AG09319 (cell line): ENCODE results near the gene SGSM1.

Experiments
- DNase-seq: peaks from one replicate; pipeline ENCODE4 v3.0.0-alpha.2; 2010; ENCODE audit warnings: low read depth; ENCODE audit errors: extremely low read depth
- TF ChIP-seq, protein P1 (sequence below): IDR thresholded peaks from 2 replicates; pipeline ENCODE4 v1.5.1; 2011; ENCODE audit warnings: low read depth, mild to moderate bottlenecking, inconsistent platforms, low read length, moderate library complexity

The SGSM1 gene

DNA sequence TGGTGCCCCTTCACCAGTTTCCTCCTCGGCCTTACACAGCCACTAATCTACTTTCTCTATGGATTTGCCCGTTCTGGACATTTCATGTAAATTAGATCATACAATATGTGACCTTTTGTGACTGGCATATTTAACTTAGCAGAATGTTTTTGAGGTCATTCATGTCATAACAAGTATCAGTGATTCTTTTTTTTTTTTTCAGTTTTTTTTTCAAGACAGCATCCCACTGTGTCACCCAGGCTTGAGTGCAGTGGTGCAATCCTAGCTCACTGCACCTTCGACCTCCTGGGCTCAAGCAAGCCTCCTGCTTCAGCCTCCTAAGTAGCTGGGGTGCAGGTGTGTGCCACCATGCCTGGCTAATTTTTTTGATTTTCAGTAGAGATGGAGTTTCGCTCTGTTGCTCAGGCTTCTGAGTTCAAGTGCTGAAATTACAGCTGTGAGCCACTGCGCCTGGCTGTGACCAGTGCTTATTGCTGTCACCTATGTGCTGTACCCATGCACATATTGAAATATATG is 169.2 kb downstream of the SGSM1 start:
- TF ChIP-seq, protein P1, sequence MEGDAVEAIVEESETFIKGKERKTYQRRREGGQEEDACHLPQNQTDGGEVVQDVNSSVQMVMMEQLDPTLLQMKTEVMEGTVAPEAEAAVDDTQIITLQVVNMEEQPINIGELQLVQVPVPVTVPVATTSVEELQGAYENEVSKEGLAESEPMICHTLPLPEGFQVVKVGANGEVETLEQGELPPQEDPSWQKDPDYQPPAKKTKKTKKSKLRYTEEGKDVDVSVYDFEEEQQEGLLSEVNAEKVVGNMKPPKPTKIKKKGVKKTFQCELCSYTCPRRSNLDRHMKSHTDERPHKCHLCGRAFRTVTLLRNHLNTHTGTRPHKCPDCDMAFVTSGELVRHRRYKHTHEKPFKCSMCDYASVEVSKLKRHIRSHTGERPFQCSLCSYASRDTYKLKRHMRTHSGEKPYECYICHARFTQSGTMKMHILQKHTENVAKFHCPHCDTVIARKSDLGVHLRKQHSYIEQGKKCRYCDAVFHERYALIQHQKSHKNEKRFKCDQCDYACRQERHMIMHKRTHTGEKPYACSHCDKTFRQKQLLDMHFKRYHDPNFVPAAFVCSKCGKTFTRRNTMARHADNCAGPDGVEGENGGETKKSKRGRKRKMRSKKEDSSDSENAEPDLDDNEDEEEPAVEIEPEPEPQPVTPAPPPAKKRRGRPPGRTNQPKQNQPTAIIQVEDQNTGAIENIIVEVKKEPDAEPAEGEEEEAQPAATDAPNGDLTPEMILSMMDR, result no peak
- no peak for DNase-seq

DNA sequence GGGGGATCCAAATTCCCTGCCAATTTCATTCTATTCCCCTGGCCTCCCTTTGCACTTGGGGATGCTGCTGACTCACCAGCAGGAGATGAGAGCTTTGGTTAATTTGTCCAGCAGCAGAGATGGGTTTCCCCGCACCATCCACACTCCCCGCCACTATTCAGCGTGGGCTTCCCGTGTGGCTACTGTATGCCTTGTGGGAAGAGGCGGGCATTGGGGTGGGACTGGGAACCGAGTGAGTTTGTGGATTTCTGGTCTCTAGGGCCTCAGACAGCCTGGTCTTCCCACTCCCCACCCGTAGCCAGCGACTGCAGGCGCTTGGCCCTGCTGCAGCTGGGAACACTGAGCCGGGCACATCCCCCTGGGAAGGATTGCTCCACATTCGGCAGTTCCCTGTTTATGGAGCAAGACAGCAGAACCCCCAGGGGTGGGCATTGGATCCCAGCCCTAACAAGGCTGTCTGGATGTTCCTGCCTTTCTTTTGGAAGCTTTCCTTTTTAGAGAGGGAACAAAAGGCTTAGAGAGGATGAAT is 169.9 kb downstream of the SGSM1 start:
- DNase-seq, result no peak
- TF ChIP-seq, protein P1, result no peak

DNA sequence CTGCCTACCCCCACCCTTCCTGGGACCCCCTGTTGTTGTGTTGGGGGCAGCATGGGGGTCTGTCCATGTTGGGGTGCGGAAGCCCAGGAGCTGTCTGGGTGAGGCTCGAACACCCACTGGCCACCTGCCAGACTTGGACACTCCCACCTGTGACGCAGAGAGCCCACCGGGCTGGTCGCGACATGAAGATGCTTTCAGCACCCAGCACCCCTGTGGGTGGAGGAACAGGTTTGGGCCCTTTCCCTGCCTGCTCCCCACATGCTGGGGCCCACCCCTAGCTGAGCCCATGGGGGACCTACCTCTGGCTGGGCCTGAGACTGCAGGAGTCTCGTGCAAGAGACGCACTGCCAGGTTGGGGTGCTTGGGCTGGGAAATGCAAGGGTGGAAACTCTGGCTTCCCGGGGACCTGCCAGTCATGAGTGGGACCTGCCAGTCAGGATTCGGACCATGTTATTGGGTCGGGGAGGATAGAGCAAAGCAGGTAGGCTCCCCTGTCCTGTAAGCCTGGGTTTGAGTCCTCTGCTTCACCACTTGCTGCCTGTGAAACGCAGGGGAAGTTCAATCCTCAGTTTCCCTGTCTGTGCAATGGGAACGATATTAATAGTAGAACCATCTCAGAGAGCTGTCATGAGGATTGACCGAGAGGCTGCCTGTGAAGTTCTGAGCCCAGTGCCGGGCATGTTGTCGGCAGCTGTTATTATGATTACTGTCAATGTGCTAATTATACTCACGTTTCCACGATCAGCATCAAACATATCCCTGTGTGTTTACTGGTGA is 170.6 kb downstream of the SGSM1 start:
- TF ChIP-seq, protein P1, result no peak
- no peak for DNase-seq
